ENCODE results near the gene KNG1.

DNA sequence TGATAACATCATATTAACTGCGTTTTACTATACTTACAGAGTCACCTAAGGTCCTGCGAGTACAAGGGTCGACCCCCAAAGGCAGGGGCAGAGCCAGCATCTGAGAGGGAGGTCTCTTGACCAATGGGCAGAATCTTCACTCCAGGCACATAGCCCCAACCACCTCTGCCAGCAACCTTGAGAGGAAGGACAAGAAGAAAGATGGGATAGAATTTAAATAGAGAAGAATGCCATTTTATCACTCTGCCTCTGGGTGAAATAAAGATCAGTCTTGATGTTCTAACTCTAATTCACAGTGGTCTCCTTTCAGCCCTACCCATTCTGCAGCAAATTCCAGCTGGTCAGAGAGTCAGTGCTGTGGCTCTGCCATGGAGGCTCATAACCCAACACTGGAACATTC lies 26.5 kb downstream of the KNG1 start:
- no peak for TF ChIP-seq PML (IDR thresholded peaks at IDR 0.05; ENCODE audit: low read length)
- TF ChIP-seq CBFB (IDR thresholded peaks at IDR 0.05; ENCODE audit: low read depth) = no peak
- TF ChIP-seq DPF2 (IDR thresholded peaks at IDR 0.05) = no peak
- TF ChIP-seq, protein P1, sequence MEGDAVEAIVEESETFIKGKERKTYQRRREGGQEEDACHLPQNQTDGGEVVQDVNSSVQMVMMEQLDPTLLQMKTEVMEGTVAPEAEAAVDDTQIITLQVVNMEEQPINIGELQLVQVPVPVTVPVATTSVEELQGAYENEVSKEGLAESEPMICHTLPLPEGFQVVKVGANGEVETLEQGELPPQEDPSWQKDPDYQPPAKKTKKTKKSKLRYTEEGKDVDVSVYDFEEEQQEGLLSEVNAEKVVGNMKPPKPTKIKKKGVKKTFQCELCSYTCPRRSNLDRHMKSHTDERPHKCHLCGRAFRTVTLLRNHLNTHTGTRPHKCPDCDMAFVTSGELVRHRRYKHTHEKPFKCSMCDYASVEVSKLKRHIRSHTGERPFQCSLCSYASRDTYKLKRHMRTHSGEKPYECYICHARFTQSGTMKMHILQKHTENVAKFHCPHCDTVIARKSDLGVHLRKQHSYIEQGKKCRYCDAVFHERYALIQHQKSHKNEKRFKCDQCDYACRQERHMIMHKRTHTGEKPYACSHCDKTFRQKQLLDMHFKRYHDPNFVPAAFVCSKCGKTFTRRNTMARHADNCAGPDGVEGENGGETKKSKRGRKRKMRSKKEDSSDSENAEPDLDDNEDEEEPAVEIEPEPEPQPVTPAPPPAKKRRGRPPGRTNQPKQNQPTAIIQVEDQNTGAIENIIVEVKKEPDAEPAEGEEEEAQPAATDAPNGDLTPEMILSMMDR (IDR thresholded peaks at IDR 0.05 in 2 of 3, conservative IDR thresholded peaks at IDR 0.05 in 1 of 3; ENCODE audit: control insufficient read depth in 2 of 3, extremely low read depth in 1 of 3, insufficient read depth in 1 of 3, low read depth in 3 of 3, low read length in 3 of 3) = no peak
- TF ChIP-seq MXI1 (IDR thresholded peaks at IDR 0.05; ENCODE audit: low read depth, low read length) = no peak
- TF ChIP-seq TCF7 (IDR thresholded peaks at IDR 0.05; ENCODE audit: borderline replicate concordance) = no peak
- no peak for TF ChIP-seq JUND (IDR thresholded peaks at IDR 0.05; ENCODE audit: low read depth, low read length)
- TF ChIP-seq, protein P2, sequence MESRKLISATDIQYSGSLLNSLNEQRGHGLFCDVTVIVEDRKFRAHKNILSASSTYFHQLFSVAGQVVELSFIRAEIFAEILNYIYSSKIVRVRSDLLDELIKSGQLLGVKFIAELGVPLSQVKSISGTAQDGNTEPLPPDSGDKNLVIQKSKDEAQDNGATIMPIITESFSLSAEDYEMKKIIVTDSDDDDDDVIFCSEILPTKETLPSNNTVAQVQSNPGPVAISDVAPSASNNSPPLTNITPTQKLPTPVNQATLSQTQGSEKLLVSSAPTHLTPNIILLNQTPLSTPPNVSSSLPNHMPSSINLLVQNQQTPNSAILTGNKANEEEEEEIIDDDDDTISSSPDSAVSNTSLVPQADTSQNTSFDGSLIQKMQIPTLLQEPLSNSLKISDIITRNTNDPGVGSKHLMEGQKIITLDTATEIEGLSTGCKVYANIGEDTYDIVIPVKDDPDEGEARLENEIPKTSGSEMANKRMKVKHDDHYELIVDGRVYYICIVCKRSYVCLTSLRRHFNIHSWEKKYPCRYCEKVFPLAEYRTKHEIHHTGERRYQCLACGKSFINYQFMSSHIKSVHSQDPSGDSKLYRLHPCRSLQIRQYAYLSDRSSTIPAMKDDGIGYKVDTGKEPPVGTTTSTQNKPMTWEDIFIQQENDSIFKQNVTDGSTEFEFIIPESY (IDR thresholded peaks at IDR 0.05) = no peak
- TF ChIP-seq FOXK2 (IDR thresholded peaks at IDR 0.05) = no peak
- TF ChIP-seq, protein P3, sequence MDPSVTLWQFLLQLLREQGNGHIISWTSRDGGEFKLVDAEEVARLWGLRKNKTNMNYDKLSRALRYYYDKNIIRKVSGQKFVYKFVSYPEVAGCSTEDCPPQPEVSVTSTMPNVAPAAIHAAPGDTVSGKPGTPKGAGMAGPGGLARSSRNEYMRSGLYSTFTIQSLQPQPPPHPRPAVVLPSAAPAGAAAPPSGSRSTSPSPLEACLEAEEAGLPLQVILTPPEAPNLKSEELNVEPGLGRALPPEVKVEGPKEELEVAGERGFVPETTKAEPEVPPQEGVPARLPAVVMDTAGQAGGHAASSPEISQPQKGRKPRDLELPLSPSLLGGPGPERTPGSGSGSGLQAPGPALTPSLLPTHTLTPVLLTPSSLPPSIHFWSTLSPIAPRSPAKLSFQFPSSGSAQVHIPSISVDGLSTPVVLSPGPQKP (IDR thresholded peaks at IDR 0.05; ENCODE audit: low read depth, low read length) = no peak

Data from GM12878 (cell line).